ENCODE measurements around the gene NMRK2. TPM values are rescaled to one million over a fixed set of nuclear protein-coding genes. Genes with fewer than 3 reads are reported as not detected.

NMRK2 gene
- total RNA-seq, 1 experiment from 2014 or later: not detected

GRCh38 chr19:3970808-3971598, 38.1 kb downstream of the NMRK2 start, which contains the start of gene DAPK3:
Gene DAPK3 (minus strand): TSS chr19:3971099. CDS start chr19:3969735, 1,364 bp downstream.
- Histone ChIP-seq H3K27me3 (replicated peaks; ENCODE audit: insufficient read depth, low read depth, low read length, poor library complexity) (no peaks in the 10 kb centered on the region), H3K4me1 (ENCODE audit: insufficient read depth, low read length, poor library complexity, severe bottlenecking) (peaks cover 20% of the 10 kb centered on the region), H3K36me3 (ENCODE audit: insufficient read depth, low read length, poor library complexity, severe bottlenecking) (peaks cover 32% of the 10 kb centered on the region), H3K9me3 (ENCODE audit: low read depth, low read length, poor library complexity, severe bottlenecking) (no peaks in the 10 kb centered on the region), H3K4me3 (ENCODE audit: low read depth, low read length, poor library complexity, severe bottlenecking) (peak within 1 kb of the TSS; percentile 93), H3K27ac (ENCODE audit: low read depth, low read length, poor library complexity, severe bottlenecking) (peak within 1 kb of the TSS; percentile 94)
- intact Hi-C loops (cut with micrococcal nuclease; ENCODE audit: unreplicated experiment): no loop called here
- no TSS peak for BruUV-seq (replicated peaks)
- TF ChIP-seq CTCF (conservative IDR thresholded peaks at IDR 0.05; ENCODE audit: low read depth, low read length) (no peak), EZH2 (IDR thresholded peaks at IDR 0.05; ENCODE audit: borderline replicate concordance, low read depth, low read length, poor library complexity, severe bottlenecking) (no peak)
- POLR2A ChIA-PET (ENCODE audit: low non-redundant PET): interaction anchor here (0.5 to 0.6 kb wide), 2 partner anchors 10 to 37 kb away, joined by 4 to 5 read pairs; partner anchors contain the start of gene PIAS4
- DNase-seq (ENCODE audit: low spot score): peak; percentile 97
- CTCF ChIA-PET: no interaction called here

- DNase-seq (ENCODE audit: low spot score): no peak
- no peak for TF ChIP-seq EZH2 (IDR thresholded peaks at IDR 0.05; ENCODE audit: borderline replicate concordance, low read depth, low read length, poor library complexity, severe bottlenecking)
- no peak for TF ChIP-seq CTCF (conservative IDR thresholded peaks at IDR 0.05; ENCODE audit: low read depth, low read length)
- H3K4me1 ChIP-seq (ENCODE audit: insufficient read depth, low read length, poor library complexity, severe bottlenecking): no peaks in the 10 kb centered on the region
- H3K27ac ChIP-seq (ENCODE audit: low read depth, low read length, poor library complexity, severe bottlenecking): no peak overlapping the region
- H3K36me3 ChIP-seq (ENCODE audit: insufficient read depth, low read length, poor library complexity, severe bottlenecking): peaks cover 52% of the 10 kb centered on the region
- H3K27me3 ChIP-seq (replicated peaks; ENCODE audit: insufficient read depth, low read depth, low read length, poor library complexity): no peaks in the 10 kb centered on the region
- no TSS peak for BruUV-seq (replicated peaks)
- intact Hi-C loops (cut with micrococcal nuclease; ENCODE audit: unreplicated experiment): no loop called here
- no peak overlapping the region for H3K4me3 ChIP-seq (ENCODE audit: low read depth, low read length, poor library complexity, severe bottlenecking)
- ChIA-PET POLR2A (ENCODE audit: low non-redundant PET) (no interaction called here), CTCF (no interaction called here)
- H3K9me3 ChIP-seq (ENCODE audit: low read depth, low read length, poor library complexity, severe bottlenecking): no peaks in the 10 kb centered on the region
Measured at GRCh38 chr19:3975144-3975543, 42.3 kb downstream of the NMRK2 start.

- intact Hi-C loops (cut with micrococcal nuclease; ENCODE audit: unreplicated experiment): no loop called here
- H3K27me3 ChIP-seq (replicated peaks; ENCODE audit: insufficient read depth, low read depth, low read length, poor library complexity): no peaks in the 10 kb centered on the region
- no peak for DNase-seq (ENCODE audit: low spot score)
- no peak overlapping the region for H3K27ac ChIP-seq (ENCODE audit: low read depth, low read length, poor library complexity, severe bottlenecking)
- no peaks in the 10 kb centered on the region for H3K4me1 ChIP-seq (ENCODE audit: insufficient read depth, low read length, poor library complexity, severe bottlenecking)
- no TSS peak for BruUV-seq (replicated peaks)
- no peaks in the 10 kb centered on the region for H3K9me3 ChIP-seq (ENCODE audit: low read depth, low read length, poor library complexity, severe bottlenecking)
- TF ChIP-seq CTCF (conservative IDR thresholded peaks at IDR 0.05; ENCODE audit: low read depth, low read length) (no peak), EZH2 (IDR thresholded peaks at IDR 0.05; ENCODE audit: borderline replicate concordance, low read depth, low read length, poor library complexity, severe bottlenecking) (no peak)
- peaks cover 58% of the 10 kb centered on the region for H3K36me3 ChIP-seq (ENCODE audit: insufficient read depth, low read length, poor library complexity, severe bottlenecking)
- ChIA-PET CTCF (no interaction called here), POLR2A (ENCODE audit: low non-redundant PET) (interaction anchor here (0.6 kb wide), 1 partner anchor 10 kb away, joined by 11 read pairs; the partner anchor contains the start of gene EEF2)
- no peak overlapping the region for H3K4me3 ChIP-seq (ENCODE audit: low read depth, low read length, poor library complexity, severe bottlenecking)
Measured at GRCh38 chr19:3975637-3976087, 42.8 kb downstream of the NMRK2 start.

Data from A673 (cell line).